T1000 (cell line): ENCODE data around the gene REG4.

Experiments
- DNase-seq: peaks from one replicate; lab custom pipeline; 2025; ENCODE audit warnings: mixed read lengths; lab: John Stamatoyannopoulos, UW

The REG4 gene

DNA sequence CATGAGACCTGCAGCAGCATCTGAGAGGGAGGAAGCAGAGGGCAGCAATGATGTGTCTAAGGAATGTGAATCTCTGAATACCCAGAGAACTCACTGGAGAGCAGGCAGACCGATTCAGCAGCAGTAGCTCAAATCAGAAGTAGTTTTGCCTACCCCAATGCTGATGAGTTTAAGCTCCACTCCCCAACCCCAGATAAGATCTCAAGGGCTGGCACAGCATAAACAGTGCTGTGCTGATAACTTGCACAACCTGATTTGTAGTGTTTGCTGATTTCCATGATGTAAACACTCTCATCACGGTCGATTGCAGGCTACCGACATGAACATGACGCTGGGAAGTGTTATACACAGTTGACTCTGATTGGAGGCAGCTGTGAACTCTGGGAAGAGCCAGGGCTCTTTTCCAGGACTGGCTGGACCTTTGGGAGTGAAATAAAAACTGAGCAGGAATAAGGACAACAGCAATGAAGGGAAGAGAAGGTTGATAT, 31.3 kb downstream of the REG4 start:
- no peak for DNase-seq

DNA sequence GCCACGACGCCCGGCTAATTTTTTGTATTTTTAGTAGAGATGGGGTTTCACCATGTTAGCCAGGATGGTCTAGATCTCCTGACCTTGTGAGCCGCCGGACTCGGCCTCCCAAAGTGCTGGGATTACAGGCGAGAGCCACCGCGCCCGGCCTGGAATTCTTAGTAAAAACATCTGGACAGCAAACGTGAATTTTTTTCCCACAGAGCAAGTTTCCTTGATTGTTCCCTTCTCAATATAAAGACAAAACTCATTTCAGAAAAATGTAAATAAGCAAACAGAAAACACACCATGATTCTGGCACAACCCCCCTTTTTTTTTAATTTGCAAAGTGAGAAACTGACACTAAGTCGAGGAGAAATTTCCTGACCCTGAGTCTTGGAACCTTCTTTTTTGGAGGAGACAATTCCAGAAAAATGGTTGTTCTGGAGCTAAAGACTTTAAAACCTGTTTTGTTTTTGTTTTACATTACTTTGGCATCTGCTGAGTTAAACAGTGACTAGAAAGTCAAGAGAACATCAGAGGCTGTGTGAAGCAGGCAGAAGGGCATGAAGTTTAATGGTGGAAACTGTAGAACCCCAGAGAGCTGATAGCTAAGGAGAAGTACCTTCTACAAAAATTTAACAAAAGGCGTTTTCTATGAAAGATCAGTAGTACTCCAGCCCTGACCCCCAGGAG, 32.2 kb downstream of the REG4 start:
- no peak for DNase-seq

DNA sequence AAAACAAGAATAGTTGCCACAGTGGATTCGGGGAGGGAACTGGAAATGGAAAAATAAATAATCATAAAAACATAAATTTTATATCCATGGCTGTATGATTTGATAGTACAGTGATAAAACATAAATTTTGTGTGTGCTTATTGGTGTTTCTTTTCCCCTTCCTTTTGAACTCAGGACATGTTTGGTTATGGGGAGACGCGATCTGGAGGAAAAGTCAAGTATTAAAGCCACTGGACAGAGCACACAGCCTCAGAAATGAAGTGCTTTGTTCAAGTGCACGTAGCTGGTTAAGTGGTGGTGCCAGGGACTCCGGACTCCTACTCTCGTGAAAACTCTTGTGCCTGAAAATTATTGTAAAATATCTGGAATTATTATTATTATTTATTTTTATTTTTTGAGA, 32.9 kb downstream of the REG4 start:
- no peak for DNase-seq

DNA sequence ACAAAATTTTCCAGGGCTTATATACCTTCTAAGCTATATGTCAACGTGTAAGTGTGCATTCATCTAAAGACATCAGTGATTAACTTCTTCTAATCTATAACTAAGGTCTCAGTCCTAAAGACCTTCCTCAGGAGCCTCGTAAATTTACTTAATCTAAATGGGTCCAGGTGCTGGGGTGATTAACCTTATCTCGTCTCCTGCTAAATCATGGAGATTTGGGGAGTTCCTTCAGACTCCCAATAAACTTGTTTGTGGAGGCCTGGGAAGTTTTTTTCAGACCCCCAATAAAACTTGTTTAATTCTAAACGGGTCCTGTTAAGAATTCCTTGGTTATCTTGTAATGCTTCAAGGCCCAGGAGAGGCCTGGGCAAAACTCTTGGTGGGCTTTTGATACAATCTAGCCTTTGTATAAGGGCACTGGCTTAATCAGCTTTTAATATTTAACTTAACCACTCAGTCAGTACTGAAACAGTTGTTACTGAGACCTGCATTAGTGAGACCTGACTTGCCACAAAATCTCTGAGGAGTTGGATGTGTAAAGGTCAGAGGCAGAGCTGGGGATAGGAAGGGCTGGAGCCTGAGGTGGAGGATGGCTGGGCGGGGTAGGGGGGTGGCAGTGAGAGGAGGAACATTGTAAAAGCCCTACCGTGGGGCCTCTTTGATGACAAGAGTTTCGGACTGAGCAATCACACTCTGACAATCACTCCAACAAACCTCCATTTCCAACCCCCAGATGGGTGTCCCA, 36.3 kb downstream of the REG4 start:
- DNase-seq = no peak

DNA sequence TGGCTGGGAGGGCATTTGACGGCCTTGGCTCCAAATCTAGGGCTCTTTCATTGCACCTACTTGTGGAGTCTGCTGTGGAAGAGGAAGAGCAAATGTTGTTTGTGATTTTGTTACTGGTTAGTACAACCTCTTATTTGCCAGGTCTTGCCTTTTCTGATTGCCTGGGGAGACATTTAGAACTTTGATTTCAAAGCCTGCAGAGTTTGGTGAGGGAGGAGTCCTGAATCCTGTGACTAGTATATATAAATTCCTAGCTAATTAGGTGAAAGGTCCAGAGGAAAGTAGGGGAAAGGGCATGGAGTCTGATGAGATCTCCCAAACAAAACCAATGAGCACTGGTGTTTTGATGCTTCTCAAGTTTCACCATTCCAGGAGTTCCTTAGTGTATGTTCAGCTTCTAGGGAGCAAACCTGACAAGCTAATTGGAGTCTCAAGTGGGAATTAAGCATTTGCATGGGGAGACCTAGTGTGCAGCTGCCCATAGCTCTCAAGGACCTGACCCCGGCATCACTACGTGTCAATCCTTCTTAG, 37.5 kb downstream of the REG4 start:
- peak; percentile 17 for DNase-seq

DNA sequence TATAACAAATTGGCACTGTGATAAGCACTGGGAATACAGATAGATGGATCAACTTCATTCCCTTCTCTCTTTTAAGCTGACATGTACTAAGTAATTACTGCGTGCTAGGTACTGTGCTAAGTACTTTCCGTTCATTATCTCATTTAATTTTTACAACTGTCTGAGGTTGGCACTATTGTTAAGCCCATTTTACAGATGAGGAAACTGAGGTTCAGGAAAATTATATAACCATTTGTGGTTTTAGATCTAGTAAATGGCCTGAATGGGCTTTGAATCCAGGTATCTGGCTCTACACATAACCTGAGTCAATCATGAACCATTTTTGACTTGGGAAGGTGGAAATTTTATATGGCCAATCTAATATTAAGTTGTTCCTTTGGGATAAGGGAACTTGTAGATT, 39.0 kb downstream of the REG4 start:
- no peak for DNase-seq

DNA sequence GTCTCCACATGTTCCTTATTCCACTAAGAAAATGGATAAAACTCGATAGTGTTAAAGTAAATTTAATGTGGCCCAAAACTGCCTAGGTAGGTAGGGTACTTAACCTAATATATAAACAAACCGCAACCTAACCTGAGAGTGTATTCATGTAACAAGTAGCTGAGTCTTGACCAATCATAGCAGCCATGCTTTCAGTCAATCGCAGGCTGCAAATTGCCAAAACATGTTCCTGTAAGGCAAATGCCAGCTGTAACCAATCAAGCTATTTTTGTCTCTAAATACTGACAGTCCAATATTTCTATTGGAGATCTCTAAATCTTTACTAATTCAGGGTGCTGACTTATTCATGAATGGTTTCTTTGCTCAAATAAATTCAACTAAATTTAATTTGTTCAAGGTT, 39.5 kb downstream of the REG4 start:
- DNase-seq = no peak

DNA sequence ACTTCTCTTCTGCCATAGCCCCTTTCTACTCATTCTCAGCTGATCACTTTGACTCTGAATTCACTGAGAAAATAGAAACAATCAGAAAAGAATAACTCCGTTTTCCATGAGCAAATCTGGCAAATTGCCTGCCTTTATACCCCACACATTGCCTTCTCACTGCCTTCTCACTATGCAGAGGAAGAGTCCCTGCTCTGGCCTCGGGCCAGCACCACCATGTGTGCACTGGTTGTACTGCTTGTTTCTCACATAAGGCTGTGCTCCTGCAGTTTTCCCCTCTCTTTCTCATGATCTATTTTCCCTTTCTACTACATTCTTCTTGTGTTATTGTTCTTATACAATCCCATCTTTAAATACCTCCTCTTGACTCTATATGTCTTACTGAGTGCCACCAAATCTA, 40.2 kb downstream of the REG4 start:
- no peak for DNase-seq

DNA sequence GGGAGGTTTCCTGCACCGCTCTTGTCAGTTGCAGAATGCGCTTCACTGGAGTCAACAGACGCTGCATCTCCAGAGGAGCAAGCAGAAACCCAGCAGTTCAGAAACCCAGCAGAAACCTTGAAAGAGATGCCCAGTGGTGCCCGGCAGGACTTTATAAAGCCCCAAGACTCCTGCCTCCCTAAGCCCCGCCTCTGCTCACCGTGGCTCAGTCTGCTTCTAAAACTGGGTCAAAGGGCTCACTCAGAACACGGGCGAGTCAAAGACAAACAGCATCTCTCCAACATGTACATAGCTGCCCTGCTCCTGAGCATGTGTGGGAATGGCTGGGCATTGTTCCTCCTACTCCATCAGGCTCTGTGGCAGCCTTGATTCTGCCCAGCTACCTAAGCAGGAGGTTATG, 42.5 kb downstream of the REG4 start, which contains the start of gene HMGCS2:
Gene HMGCS2, minus strand, starts transcription at position 128 of the 400 bp plus-strand sequence. Its CDS starts 61 bp downstream, at position 67.
- no peak for DNase-seq

DNA sequence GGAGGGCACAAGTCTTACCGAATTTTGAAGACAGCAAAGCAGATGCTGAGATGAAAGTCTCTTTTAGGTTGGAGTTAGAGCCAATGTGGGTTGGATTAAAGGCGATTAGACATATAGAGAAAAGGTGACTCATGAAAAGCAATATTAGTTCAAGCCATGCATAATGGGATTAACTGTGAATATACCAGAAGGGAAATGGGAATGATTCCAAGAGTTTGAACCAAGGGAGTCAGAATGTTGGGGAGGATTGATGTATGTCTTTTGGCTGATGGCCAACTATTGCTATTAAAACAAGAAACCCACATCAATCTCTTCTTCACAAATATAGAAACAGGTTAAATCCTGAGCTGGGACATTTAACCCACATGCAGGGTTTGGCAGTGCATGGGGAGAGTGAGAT, 43.8 kb downstream of the REG4 start:
- no peak for DNase-seq

DNA sequence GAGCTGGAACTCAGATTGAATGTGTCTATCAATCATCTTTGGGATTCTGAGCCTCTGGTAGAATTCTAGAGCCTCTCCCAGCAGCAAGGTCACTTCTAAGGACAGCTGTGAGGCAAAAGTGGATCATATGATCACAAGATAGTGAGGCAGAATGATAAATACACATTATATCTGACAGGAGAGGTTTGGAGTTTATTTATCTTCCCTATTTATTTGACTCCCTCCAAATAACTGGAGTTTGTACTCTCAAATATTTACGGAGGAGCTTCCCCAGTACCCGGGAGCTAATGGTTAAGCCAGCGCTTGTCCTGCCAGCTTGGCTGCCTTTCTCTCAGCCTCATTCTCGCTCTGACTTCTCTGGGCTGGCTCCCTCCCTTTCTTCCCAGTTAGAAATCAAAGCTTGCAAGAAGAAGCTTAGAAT, 44.9 kb downstream of the REG4 start:
- no peak for DNase-seq

DNA sequence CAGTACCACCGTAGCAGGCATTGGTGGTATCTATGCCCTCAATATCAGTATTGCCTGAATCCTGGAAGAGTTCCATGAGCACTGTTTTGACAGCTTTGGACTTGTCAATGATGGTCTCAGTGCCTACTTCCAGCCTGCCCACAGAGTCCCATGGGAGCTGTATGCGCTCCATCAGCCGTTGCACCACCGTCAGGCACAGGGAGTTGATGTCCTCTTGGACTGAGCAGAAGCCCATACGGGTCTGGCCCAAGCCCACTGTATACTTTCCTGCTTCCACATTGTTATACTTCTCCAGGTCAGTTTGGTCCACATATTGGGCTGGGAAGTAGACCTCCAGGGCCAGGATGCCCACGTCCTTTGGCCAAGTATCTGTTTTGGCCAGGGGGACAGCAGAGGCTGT, 47.0 kb downstream of the REG4 start:
- DNase-seq = no peak

DNA sequence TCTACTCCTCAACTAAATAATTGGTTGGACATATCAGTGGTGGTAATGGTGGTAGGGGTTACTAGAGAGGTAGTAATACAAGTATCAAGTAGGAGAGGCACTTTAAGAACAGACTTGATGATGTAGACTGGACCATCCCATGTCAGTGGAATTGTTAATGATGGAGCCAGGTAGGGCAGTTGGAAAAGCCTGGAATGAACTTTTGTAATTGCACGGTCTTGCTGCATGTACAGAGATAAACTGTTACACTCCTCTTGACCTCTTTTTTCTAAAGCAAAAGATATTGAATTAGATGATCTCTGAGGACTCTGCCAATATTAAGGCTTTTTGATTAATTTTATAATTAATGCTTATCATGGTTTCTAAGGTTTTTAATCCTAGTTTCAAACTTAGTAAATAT, 48.3 kb downstream of the REG4 start:
- DNase-seq = no peak

DNA sequence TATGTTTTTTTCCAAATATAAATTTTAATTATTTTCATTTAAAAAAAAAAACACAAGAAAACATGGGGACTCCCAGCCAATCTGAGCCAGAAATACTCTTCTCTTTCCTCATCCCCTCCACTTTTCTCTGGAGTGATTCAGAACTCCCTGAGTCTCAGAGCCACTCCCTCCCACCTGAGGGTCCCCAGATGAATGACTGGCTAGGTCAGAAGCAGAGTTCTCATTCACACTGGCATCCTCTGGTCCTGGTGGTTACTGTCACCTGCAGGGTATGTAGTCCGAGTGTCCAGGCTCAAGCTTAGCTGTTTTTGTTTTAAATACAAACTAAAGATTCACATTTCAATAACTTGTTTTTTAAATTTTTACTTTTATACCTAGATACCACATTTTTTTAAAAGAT, 48.9 kb downstream of the REG4 start:
- no peak for DNase-seq

DNA sequence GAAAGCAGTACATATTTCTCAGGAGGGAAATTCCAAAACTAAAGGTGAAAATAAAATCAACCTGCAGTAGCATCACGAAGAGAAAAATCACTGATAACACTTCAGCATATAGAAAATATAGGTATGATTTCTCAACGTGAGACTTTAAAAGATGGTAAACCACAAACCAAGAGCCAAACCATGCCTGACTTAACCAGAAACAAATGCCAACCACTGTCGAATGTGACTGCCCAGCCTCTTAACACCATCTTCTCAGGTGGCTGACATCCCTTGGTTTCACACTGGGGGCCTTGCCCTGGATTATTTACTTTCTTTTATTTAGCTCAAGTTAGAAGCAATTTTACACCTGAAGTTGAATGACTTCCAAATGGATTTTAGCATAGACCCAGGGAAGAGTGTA, 52.7 kb downstream of the REG4 start:
- DNase-seq = no peak

DNA sequence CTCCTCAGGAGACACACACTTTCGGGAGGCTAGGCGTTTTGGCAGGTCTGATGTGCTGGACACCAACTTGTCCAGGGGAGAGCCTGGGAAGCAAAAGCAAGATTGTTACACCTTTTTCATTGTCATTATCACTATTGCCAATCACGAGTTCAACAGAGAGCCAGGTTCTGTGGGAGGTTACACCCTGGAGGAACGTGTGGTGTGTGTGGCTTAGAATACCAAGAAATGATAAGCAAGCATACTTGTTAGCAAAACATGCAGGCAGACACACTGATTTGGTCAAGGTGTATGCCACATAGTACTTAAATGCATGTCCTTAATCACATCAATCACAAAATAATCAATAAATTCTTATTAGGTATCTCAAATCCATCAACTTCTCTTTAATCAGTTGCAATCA, 58.7 kb downstream of the REG4 start:
- DNase-seq = no peak

DNA sequence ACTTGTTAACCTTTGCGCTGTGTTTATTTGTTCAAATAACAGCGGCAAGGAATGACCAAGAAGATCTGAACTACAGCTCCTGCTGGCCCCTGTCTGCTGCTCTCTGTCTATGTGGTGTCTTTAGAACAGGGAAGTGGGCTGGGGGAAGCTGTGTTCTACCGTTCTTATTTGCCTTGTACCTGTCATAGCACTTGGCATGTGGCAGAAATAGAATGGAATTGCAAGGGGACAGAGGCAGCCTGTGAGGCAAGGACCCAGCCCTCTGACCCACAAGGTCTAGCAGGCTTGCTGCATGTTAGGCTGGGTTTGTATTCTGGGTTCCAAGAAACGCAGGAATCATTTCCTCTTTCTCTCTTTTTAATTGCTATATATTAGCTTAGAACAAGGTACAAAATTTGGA, 63.2 kb downstream of the REG4 start:
- no peak for DNase-seq

DNA sequence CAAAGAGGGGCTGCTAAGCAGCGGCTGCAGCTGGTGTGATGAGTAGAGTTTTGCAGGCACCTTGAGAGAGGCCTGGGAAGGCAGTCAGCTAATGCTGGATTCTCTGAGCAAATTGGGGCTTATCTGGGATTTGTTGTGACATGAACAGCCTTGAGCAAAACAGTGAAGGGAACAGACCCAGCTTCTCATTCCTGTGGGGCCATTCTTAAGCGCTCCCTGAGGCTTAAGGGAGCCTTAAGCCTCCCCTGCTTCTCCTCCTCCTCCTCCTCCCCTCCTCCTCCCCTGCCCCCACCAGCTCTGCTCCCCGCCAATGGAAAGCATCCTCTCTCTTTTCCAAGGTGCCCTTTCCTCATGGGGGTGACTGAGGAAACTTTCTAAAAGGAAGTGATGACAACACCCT, 63.8 kb downstream of the REG4 start:
- DNase-seq = no peak

DNA sequence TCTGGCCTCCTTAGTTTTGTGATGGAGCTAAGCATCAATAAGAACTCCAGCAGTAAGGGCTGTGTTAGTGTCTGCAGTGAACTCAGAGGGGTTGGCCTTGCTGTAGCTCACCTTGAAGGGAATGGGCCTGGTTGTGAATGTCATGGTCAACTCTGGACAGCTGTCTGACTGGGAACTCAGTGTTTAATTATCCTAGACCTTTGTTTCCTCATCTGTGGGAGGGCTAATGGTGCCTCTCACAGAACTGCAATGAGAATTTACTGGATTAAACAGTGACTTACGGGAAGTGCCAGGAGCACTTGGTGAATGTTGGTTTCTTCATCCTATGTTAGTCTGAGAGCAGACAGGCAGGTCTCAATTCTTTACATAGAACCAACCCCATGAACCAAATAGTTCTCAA, 66.2 kb downstream of the REG4 start:
- no peak for DNase-seq

DNA sequence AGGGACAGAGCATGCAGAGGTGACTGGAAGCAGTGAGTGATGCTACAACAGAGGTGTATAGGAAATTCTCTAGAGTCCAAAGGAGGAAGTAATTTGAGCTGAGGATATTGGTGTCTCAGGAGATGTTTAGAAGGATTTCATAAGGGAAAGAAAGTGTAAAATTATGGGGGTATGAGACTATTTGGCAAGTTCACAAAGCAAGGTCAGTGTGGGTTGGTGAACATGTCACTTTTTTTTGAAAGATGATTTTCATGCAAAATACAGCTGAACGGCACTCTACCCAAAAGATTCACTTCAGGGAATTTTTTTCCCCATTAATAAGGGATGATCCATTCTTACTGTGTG, 66.7 kb downstream of the REG4 start:
- DNase-seq = no peak
